Astrocyte (in vitro differentiated cells and primary cell): ENCODE data around the gene C12orf76. TPM values are rescaled to one million over a fixed set of nuclear protein-coding genes. Genes with fewer than 3 reads are reported as not detected.
A peak's percentile ranks its signal among the peaks of the same experiment; 100 is the strongest.

Experiments used
- DNase-seq: peaks from one replicate; pipeline ENCODE4 v3.0.0-alpha.2; 2010; ENCODE audit warnings: low read depth
- FAIRE-seq: peaks from 2 replicates; lab custom pipeline; 2011; peaks lifted over from hg19 to GRCh38; lab: Jason Lieb, UNC
- H2AFZ ChIP-seq: 2 replicates; pipeline ENCODE4 v1.6.0; 2012; ENCODE audit warnings: low read depth, low read length, inconsistent platforms
- H3K27ac ChIP-seq: 2 replicates; pipeline ENCODE4 v1.5.1; 2011; ENCODE audit warnings: low read depth, low read length, inconsistent platforms
- H3K27me3 ChIP-seq: 2 replicates; pipeline ENCODE4 v1.6.0; 2011; ENCODE audit warnings: low read length, inconsistent platforms; ENCODE audit not compliant: insufficient read depth
- H3K36me3 ChIP-seq: 2 replicates; pipeline ENCODE4 v1.5.1; 2011; ENCODE audit warnings: low read length, inconsistent platforms; ENCODE audit not compliant: insufficient read depth
- H3K4me1 ChIP-seq: 2 replicates; pipeline ENCODE4 v1.5.1; 2011; ENCODE audit warnings: low read length, inconsistent platforms; ENCODE audit not compliant: insufficient read depth
- H3K4me2 ChIP-seq: 2 replicates; pipeline ENCODE4 v1.6.0; 2012; ENCODE audit warnings: low read length, inconsistent platforms
- H3K4me3 ChIP-seq: 2 replicates; pipeline ENCODE4 v1.5.1; 2011; ENCODE audit warnings: low read depth, mild to moderate bottlenecking, low read length, inconsistent platforms; ENCODE audit not compliant: insufficient read depth
- H3K79me2 ChIP-seq: 2 replicates; pipeline ENCODE4 v1.6.0; 2012; ENCODE audit warnings: mild to moderate bottlenecking, low read length, inconsistent platforms; ENCODE audit not compliant: insufficient read depth
- H3K9ac ChIP-seq: 2 replicates; pipeline ENCODE4 v1.6.0; 2012; ENCODE audit warnings: mild to moderate bottlenecking, low read length, inconsistent platforms
- H3K9me3 ChIP-seq: 2 replicates; pipeline ENCODE4 v1.5.1; 2012; ENCODE audit warnings: low read depth, mild to moderate bottlenecking, low read length, inconsistent platforms; ENCODE audit not compliant: insufficient read depth
- H4K20me1 ChIP-seq: 2 replicates; pipeline ENCODE4 v1.6.0; 2012; ENCODE audit warnings: low read length, inconsistent platforms; ENCODE audit not compliant: insufficient read depth
- H3K27ac Mint-ChIP-seq: one replicate; pipeline ENCODE4 v1.8.0; 2021; ENCODE audit warnings: mild to moderate bottlenecking, mixed read lengths; ENCODE audit not compliant: unreplicated experiment
- H3K27me3 Mint-ChIP-seq: one replicate; pipeline ENCODE4 v1.8.0; 2021; ENCODE audit warnings: low read depth, mixed read lengths; ENCODE audit not compliant: unreplicated experiment
- H3K36me3 Mint-ChIP-seq: one replicate; pipeline ENCODE4 v1.8.0; 2021; ENCODE audit warnings: low read depth, mixed read lengths; ENCODE audit not compliant: unreplicated experiment
- H3K4me1 Mint-ChIP-seq: one replicate; pipeline ENCODE4 v1.8.0; 2021; ENCODE audit warnings: low read depth, mixed read lengths; ENCODE audit not compliant: unreplicated experiment
- H3K4me3 Mint-ChIP-seq: one replicate; pipeline ENCODE4 v1.8.0; 2021; ENCODE audit warnings: mild to moderate bottlenecking, moderate library complexity, mixed read lengths; ENCODE audit not compliant: unreplicated experiment
- H3K9me3 Mint-ChIP-seq: one replicate; pipeline ENCODE4 v1.8.0; 2021; ENCODE audit warnings: mild to moderate bottlenecking, mixed read lengths; ENCODE audit not compliant: unreplicated experiment
- CTCF ChIP-seq: IDR thresholded peaks from 2 replicates; pipeline ENCODE4 v1.5.1; 2011; ENCODE audit warnings: low read depth, mild to moderate bottlenecking, inconsistent platforms, low read length, moderate library complexity; ENCODE audit not compliant: insufficient read depth
- EZH2 ChIP-seq: IDR thresholded peaks from 2 replicates; pipeline ENCODE4 v1.6.1; 2012; ENCODE audit warnings: mild to moderate bottlenecking, low read length, inconsistent platforms; ENCODE audit not compliant: insufficient read depth
- total RNA-seq: library from RNA; stranded (reverse); gene quantifications from 2 replicates; pipeline ENCODE4 v1.2.1, GENCODE V29; 2021

The C12orf76 gene
- total RNA-seq, 1 donor from 2014 or later, result 13.0 TPM

- H3K4me2 ChIP-seq, result peak overlapping the region; percentile 94
- H3K36me3 ChIP-seq, result peaks cover 5% of the 10 kb centered on the region
- peak overlapping the region; percentile 83 for H3K27ac Mint-ChIP-seq
- DNase-seq (peak; percentile 45), FAIRE-seq (no peak)
- TF ChIP-seq CTCF (no peak), EZH2 (no peak)
- peak overlapping the region; percentile 98 for H3K9ac ChIP-seq
- H3K4me3 ChIP-seq, result peak overlapping the region; percentile 98
- no peaks in the 10 kb centered on the region for H3K27me3 Mint-ChIP-seq
- peaks cover 75% of the 10 kb centered on the region for H3K79me2 ChIP-seq
- H3K27me3 ChIP-seq, result no peaks in the 10 kb centered on the region
- H3K36me3 Mint-ChIP-seq, result no peaks in the 10 kb centered on the region
- H3K9me3 ChIP-seq, result no peaks in the 10 kb centered on the region
- H3K4me3 Mint-ChIP-seq, result peak overlapping the region; percentile 99
- peaks cover 13% of the 10 kb centered on the region for H4K20me1 ChIP-seq
- no peaks in the 10 kb centered on the region for H3K9me3 Mint-ChIP-seq
- peaks cover 5% of the 10 kb centered on the region for H3K4me1 Mint-ChIP-seq
- peak overlapping the region; percentile 99 for H3K27ac ChIP-seq
- H3K4me1 ChIP-seq, result peaks cover 39% of the 10 kb centered on the region
- H2AFZ ChIP-seq, result no peak overlapping the region
These were observed 48.3 kb downstream of the C12orf76 start for GRCh38 chr12:109999983-110000505.

- Histone ChIP-seq H2AFZ (no peak overlapping the region), H3K4me3 (peak overlapping the region; percentile 98), H3K79me2 (peaks cover 75% of the 10 kb centered on the region), H3K27ac (peak overlapping the region; percentile 99), H3K4me2 (peak overlapping the region; percentile 94), H3K27me3 (no peaks in the 10 kb centered on the region), H3K36me3 (peaks cover 5% of the 10 kb centered on the region), H3K9ac (peak overlapping the region; percentile 98), H4K20me1 (peaks cover 17% of the 10 kb centered on the region), H3K9me3 (no peaks in the 10 kb centered on the region), H3K4me1 (peaks cover 43% of the 10 kb centered on the region)
- TF ChIP-seq CTCF, result no peak
- H3K27ac Mint-ChIP-seq, result peak overlapping the region; percentile 83
- H3K27me3 Mint-ChIP-seq, result no peaks in the 10 kb centered on the region
- H3K36me3 Mint-ChIP-seq, result no peaks in the 10 kb centered on the region
- FAIRE-seq, result no peak
- H3K4me1 Mint-ChIP-seq, result peaks cover 9% of the 10 kb centered on the region
- H3K4me3 Mint-ChIP-seq, result peak overlapping the region; percentile 99
- H3K9me3 Mint-ChIP-seq, result no peaks in the 10 kb centered on the region
- no peak for DNase-seq
These were observed 48.7 kb downstream of the C12orf76 start for GRCh38 chr12:109999649-109999971.

GRCh38 chr12:109998904-109999648 lies 49.2 kb downstream of the C12orf76 start, which contains the start of gene ANKRD13A:
ANKRD13A (plus strand) TSS chr12:109999430; CDS start chr12:109999689, 259 bp downstream.
- Mint-ChIP-seq H3K9me3 (no peaks in the 10 kb centered on the region), H3K27ac (peak within 1 kb of the TSS; percentile 99), H3K4me1 (peaks cover 15% of the 10 kb centered on the region), H3K27me3 (no peaks in the 10 kb centered on the region), H3K36me3 (no peaks in the 10 kb centered on the region), H3K4me3 (peak within 1 kb of the TSS; percentile 99)
- H3K4me1 ChIP-seq, result peaks cover 49% of the 10 kb centered on the region
- H3K79me2 ChIP-seq, result peaks cover 75% of the 10 kb centered on the region
- TF ChIP-seq CTCF (no peak), EZH2 (no peak)
- peak within 1 kb of the TSS; percentile 98 for H2AFZ ChIP-seq
- H3K36me3 ChIP-seq, result peaks cover 5% of the 10 kb centered on the region
- no peaks in the 10 kb centered on the region for H3K9me3 ChIP-seq
- no peaks in the 10 kb centered on the region for H3K27me3 ChIP-seq
- H4K20me1 ChIP-seq, result peaks cover 22% of the 10 kb centered on the region
- H3K4me2 ChIP-seq, result peak within 1 kb of the TSS; percentile 94
- FAIRE-seq (no peak), DNase-seq (peak; percentile 94)
- peak within 1 kb of the TSS; percentile 98 for H3K4me3 ChIP-seq
- peak within 1 kb of the TSS; percentile 98 for H3K9ac ChIP-seq
- peak within 1 kb of the TSS; percentile 99 for H3K27ac ChIP-seq
